H4 (cell line): ENCODE data around the gene OR8D4. TPM values are rescaled to one million over a fixed set of nuclear protein-coding genes. Genes with fewer than 3 reads are reported as not detected.

Experiments
- total RNA-seq: library from RNA; depleted of rRNA; stranded (reverse); fragments of >200 nt; shearing (Covaris generic); gene quantifications from 2 replicates; pipeline ENCODE4 v1.2.3, GENCODE V29; 2014; rRNA removed

OR8D4 gene
- total RNA-seq, 1 experiment from 2014 or later = not detected

Other genes starting within 250 kb of the OR8D4 start
- 0.39 TPM in 1 of 2 replicates, not detected in the other for gene SCN3B, start 247.5 kb upstream of the OR8D4 start, total RNA-seq
- 5.4 and 10.3 TPM in 2 replicates for gene ZNF202, start 160.5 kb upstream of the OR8D4 start, total RNA-seq
- gene OR6X1, start 147.6 kb upstream of the OR8D4 start, total RNA-seq = not detected in 2 replicates
- not detected in 2 replicates for gene OR6M1, start 95.8 kb upstream of the OR8D4 start, total RNA-seq
- gene TMEM225, start 16.5 kb upstream of the OR8D4 start, total RNA-seq = not detected in 2 replicates
- gene OR4D5, start 37.5 kb downstream of the OR8D4 start, total RNA-seq = not detected in 2 replicates
- gene OR6T1, start 41.7 kb downstream of the OR8D4 start, total RNA-seq = not detected in 2 replicates
- gene OR10S1, start 75.6 kb downstream of the OR8D4 start, total RNA-seq = not detected in 2 replicates
- gene OR10G6, start 93.0 kb downstream of the OR8D4 start, total RNA-seq = not detected in 2 replicates
- gene OR10G4, start 110.8 kb downstream of the OR8D4 start, total RNA-seq = not detected in 2 replicates
- gene OR10G9, start 120.8 kb downstream of the OR8D4 start, total RNA-seq = not detected in 2 replicates
- gene OR10G8, start 124.6 kb downstream of the OR8D4 start, total RNA-seq = not detected in 2 replicates
- gene OR10G7, start 139.2 kb downstream of the OR8D4 start, total RNA-seq = not detected in 2 replicates
- 28.0 and 29.3 TPM in 2 replicates for gene VWA5A, start 213.3 kb downstream of the OR8D4 start, total RNA-seq